Ovary (tissue), 3 donors: ENCODE measurements around the gene SRP54.

Experiments
- EP300 ChIP-seq: sonication (generic); formaldehyde crosslinking; IDR thresholded peaks from one replicate; pipeline ENCODE4 v1.6.1; 2017; ENCODE audit warnings: antibody characterized with exemption
- POLR2A ChIP-seq: fragments of 450-650 bp; IDR thresholded peaks from one replicate; pipeline ENCODE4 v1.6.1; 2017; ENCODE audit warnings: antibody characterized with exemption, mild to moderate bottlenecking, moderate library complexity
- TF ChIP-seq, protein P1 (sequence below), 3 donors: fragments of 450-650 bp in 2 of 3; fragments of 200-600 bp in 1 of 3; IDR thresholded peaks; one replicate each; pipeline versions ENCODE4 v1.5.1 to v1.8.0; 2016 to 2022; ENCODE audit warnings: antibody characterized with exemption in 3 of 3, mild to moderate bottlenecking in 1 of 3
- donor health status: DM: no; HTN: no; CAD: no.

DNA sequence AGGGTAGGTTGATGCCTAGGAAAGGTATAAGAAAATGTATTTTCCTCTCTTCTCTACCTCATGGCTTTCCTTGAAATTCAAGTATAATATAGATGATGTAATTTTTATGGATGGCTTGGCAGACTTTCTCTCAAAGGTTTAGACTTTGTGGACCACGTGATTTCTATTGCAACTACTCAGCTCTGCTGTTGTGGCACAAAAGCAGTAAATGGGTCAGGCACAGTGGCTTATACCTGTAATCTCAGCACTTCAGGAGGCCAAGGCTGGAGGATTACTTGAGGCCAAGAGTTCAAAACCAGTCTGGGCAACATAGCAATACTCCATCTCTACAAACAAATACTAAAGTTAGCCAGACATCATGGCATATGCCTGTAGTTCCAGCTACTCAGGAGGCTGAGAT is 22.0 kb downstream of the SRP54 start:
- TF ChIP-seq EP300 (no peak), POLR2A (no peak)
- TF ChIP-seq, protein P1, sequence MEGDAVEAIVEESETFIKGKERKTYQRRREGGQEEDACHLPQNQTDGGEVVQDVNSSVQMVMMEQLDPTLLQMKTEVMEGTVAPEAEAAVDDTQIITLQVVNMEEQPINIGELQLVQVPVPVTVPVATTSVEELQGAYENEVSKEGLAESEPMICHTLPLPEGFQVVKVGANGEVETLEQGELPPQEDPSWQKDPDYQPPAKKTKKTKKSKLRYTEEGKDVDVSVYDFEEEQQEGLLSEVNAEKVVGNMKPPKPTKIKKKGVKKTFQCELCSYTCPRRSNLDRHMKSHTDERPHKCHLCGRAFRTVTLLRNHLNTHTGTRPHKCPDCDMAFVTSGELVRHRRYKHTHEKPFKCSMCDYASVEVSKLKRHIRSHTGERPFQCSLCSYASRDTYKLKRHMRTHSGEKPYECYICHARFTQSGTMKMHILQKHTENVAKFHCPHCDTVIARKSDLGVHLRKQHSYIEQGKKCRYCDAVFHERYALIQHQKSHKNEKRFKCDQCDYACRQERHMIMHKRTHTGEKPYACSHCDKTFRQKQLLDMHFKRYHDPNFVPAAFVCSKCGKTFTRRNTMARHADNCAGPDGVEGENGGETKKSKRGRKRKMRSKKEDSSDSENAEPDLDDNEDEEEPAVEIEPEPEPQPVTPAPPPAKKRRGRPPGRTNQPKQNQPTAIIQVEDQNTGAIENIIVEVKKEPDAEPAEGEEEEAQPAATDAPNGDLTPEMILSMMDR (IDR thresholded peaks at IDR 0.05): no peak
